ENCODE results near the gene TACR2.

DNA sequence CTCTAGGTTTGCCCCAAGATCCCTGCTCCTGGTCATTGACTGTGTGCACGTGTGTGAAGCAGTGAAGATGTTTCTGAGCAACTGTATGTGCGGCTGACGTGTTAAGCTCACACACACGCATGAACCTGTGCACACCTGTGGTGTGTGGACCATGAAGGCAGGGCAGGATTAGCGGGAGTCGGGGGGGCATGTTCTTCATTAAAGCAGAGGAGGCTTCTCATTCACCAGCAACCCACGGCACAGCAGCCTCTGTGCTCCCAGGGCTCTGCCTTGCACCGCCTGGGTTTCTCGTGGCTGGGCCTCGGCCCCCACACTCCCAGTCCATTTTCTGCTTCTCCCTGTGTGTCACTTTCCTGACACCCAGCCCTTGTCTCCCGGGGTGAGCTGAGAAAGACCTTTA lies 824 bp upstream of the TACR2 start:
- no peak for TF ChIP-seq POLR2A (IDR thresholded peaks at IDR 0.05)
- TF ChIP-seq, protein P1, sequence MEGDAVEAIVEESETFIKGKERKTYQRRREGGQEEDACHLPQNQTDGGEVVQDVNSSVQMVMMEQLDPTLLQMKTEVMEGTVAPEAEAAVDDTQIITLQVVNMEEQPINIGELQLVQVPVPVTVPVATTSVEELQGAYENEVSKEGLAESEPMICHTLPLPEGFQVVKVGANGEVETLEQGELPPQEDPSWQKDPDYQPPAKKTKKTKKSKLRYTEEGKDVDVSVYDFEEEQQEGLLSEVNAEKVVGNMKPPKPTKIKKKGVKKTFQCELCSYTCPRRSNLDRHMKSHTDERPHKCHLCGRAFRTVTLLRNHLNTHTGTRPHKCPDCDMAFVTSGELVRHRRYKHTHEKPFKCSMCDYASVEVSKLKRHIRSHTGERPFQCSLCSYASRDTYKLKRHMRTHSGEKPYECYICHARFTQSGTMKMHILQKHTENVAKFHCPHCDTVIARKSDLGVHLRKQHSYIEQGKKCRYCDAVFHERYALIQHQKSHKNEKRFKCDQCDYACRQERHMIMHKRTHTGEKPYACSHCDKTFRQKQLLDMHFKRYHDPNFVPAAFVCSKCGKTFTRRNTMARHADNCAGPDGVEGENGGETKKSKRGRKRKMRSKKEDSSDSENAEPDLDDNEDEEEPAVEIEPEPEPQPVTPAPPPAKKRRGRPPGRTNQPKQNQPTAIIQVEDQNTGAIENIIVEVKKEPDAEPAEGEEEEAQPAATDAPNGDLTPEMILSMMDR (IDR thresholded peaks at IDR 0.05): no peak
- TF ChIP-seq POLR2AphosphoS5 (IDR thresholded peaks at IDR 0.05): no peak

All from upper lobe of left lung (tissue), 4 donors.